Measurements from ENCODE around the gene CORO2B. TPM values are rescaled to one million over a fixed set of nuclear protein-coding genes. Genes with fewer than 3 reads are reported as not detected.
"Not testable (repeated sequence)": the region's sequence is repeated elsewhere in the genome, so short reads cannot be mapped to it uniquely, and the experiment has no call there.

CORO2B gene
- polyA plus RNA-seq, 1 of the 3 experiments (the other 2 are of a cell fraction), result 3.6 TPM

- TF ChIP-seq GATA2 (CRISPR knock-in tag; IDR thresholded peaks at IDR 0.05) (no peak), GABPA (IDR thresholded peaks at IDR 0.05; ENCODE audit: low read depth) (no peak), SMC3 (IDR thresholded peaks at IDR 0.05; ENCODE audit: low read depth, low read length) (no peak), ELF1 (IDR thresholded peaks at IDR 0.05) (no peak), CHD2 (IDR thresholded peaks at IDR 0.05; ENCODE audit: low read length, partially characterized antibody) (no peak), RFX5 (IDR thresholded peaks at IDR 0.05; ENCODE audit: low read length) (no peak), JUND (IDR thresholded peaks at IDR 0.05) (no peak)
These were observed 172.8 kb downstream of the CORO2B start (continued) for GRCh38 chr15:68751622-68752021.

GRCh38 chr15:68755731-68756130 is 176.9 kb downstream of the CORO2B start:
- Histone ChIP-seq H3K27ac (ENCODE audit: low read depth in 2 of 2, low read length in 1 of 2) (no peak overlapping the region), H3K9me2 (no peaks in the 10 kb centered on the region), H3K4me2 (no peak overlapping the region), H3K9me3 (no peaks in the 10 kb centered on the region), H3K79me2 (ENCODE audit: insufficient read depth) (no peaks in the 10 kb centered on the region), H2AFZ (ENCODE audit: low read depth) (no peak overlapping the region), H3K9ac (no peak overlapping the region), H3F3A (replicated peaks; ENCODE audit: insufficient read depth) (no peaks in the 10 kb centered on the region), H3K27me3 (ENCODE audit: insufficient read depth) (no peaks in the 10 kb centered on the region; the same call in 1 of the 2 replicates), H3K36me3 (replicated peaks in 1 of 2; ENCODE audit: control insufficient read depth in 1 of 2, insufficient read depth in 2 of 2, low read length in 1 of 2) (no peaks in the 10 kb centered on the region), H4K20me1 (ENCODE audit: insufficient read depth) (no peaks in the 10 kb centered on the region), H3K4me3 (ENCODE audit: low read depth in 2 of 2, low read length in 1 of 2) (no peak overlapping the region), H3K4me1 (ENCODE audit: control insufficient read depth in 1 of 2, insufficient read depth in 2 of 2, low read depth in 1 of 2, low read length in 1 of 2) (no peaks in the 10 kb centered on the region)
- DNase-seq, result no peak
- TF ChIP-seq SMC3 (IDR thresholded peaks at IDR 0.05; ENCODE audit: low read depth, low read length) (no peak), REST (IDR thresholded peaks at IDR 0.05; ENCODE audit: low read depth, low read length) (no peak), FOXM1 (IDR thresholded peaks at IDR 0.05; ENCODE audit: low read depth) (no peak), RFX5 (IDR thresholded peaks at IDR 0.05; ENCODE audit: low read length) (no peak), JUND (IDR thresholded peaks at IDR 0.05) (no peak), FOXJ3 (CRISPR knock-in tag; IDR thresholded peaks at IDR 0.05) (no peak), MAX (IDR thresholded peaks at IDR 0.05; ENCODE audit: low read depth) (no peak), TAF1 (IDR thresholded peaks at IDR 0.05; ENCODE audit: borderline replicate concordance, low read depth, low read length) (no peak), TEAD4 (IDR thresholded peaks at IDR 0.05; ENCODE audit: borderline replicate concordance, insufficient read depth) (no peak), TCF12 (IDR thresholded peaks at IDR 0.05) (no peak), POLR2AphosphoS5 (IDR thresholded peaks at IDR 0.05; ENCODE audit: low read depth, low read length) (no peak), SIN3A (IDR thresholded peaks at IDR 0.05; ENCODE audit: borderline replicate concordance, low read depth, low read length) (no peak), MXI1 (IDR thresholded peaks at IDR 0.05; ENCODE audit: low read depth, low read length) (no peak), ZBTB33 (IDR thresholded peaks at IDR 0.05; ENCODE audit: borderline replicate concordance, low read depth) (no peak), GABPA (IDR thresholded peaks at IDR 0.05; ENCODE audit: low read depth) (no peak), RAD21 (IDR thresholded peaks at IDR 0.05; ENCODE audit: low read length) (no peak), CTCF (IDR thresholded peaks at IDR 0.05) (no peak), GATA2 (CRISPR knock-in tag; IDR thresholded peaks at IDR 0.05) (no peak)
- ChIA-PET POLR2A (no interaction called here), CTCF (interaction anchor here (0.8 to 1.0 kb wide), 2 partner anchors 14 to 120 kb away, joined by 3 read pairs; no protein-coding TSS in a partner anchor)
- 15% methylated on average over 2 of the region's 2 CpGs for WGBS (ENCODE audit: low lambda C conversion rate)

- CTCF ChIA-PET, result interaction anchor here (0.6 kb wide), 1 partner anchor 18 kb away, joined by 4 read pairs; no protein-coding TSS in a partner anchor
- 68% methylated on average over 1 of the region's 1 CpG for WGBS (ENCODE audit: low lambda C conversion rate)
- H3K9ac ChIP-seq; H4K20me1 ChIP-seq (ENCODE audit: insufficient read depth); H3K4me3 ChIP-seq (ENCODE audit: low read depth in 2 of 2, low read length in 1 of 2); H3F3A ChIP-seq (replicated peaks; ENCODE audit: insufficient read depth); POLR2A ChIA-PET; H3K9me2 ChIP-seq; H3K4me2 ChIP-seq; H3K27me3 ChIP-seq (ENCODE audit: insufficient read depth); H3K4me1 ChIP-seq (ENCODE audit: control insufficient read depth in 1 of 2, insufficient read depth in 2 of 2, low read depth in 1 of 2, low read length in 1 of 2); H2AFZ ChIP-seq (ENCODE audit: low read depth); H3K79me2 ChIP-seq (ENCODE audit: insufficient read depth); DNase-seq; H3K36me3 ChIP-seq (replicated peaks in 1 of 2; ENCODE audit: control insufficient read depth in 1 of 2, insufficient read depth in 2 of 2, low read length in 1 of 2); H3K9me3 ChIP-seq; H3K27ac ChIP-seq (ENCODE audit: low read depth in 2 of 2, low read length in 1 of 2): not testable (repeated sequence)
These were observed 181.3 kb downstream of the CORO2B start for GRCh38 chr15:68759982-68760579.
